Measurements from ENCODE around the gene CYS1. TPM values are rescaled to one million over a fixed set of nuclear protein-coding genes. Genes with fewer than 3 reads are reported as not detected.

Gene CYS1
- total and polyA plus RNA-seq, 2 of the 13 experiments (the other 11 are each of a cell fraction or from before 2014, with no cell fraction given), result 0.04 TPM; not detected in 1

DNA sequence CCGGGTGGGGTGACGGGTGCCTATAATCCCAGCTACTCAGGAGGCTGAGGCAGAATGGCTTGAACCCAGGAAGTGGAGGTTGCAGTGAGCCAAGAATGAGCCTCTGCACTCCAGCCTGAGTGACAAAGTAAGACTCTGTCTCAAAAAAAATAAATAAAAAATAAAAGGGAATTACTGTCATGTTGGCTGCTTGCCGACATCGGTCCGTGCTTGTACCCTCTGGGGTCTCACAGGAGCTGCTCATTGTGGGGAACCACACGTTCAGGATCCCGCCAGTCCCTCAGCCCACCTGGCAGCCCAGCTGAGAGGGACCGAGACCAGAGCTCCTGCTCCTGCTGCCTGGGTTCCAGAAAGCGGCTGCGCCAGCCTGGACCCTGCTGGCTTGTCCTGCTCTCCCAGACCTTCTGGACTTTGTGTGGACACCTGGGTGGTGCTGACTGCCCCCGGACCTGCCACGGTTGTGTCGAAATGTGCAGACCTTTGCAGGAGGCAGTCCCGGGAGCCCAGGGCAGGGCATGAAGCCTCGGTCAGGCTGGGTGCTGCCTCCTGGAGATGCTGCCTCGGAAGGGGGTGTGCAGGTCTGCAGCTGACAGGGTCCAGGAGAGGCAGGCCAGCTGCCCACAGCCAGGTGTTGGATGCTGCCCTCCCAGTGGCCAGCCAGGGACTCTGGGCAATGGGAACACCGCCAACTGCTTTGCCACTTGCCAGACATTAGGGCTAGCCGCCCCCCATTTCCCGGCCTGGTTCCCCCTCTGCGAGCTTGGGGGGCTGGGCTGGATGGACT, 20.5 kb downstream of the CYS1 start (continued):
- no peak for TF ChIP-seq ZC3H13 (CRISPR knock-in tag; IDR thresholded peaks at IDR 0.05)

DNA sequence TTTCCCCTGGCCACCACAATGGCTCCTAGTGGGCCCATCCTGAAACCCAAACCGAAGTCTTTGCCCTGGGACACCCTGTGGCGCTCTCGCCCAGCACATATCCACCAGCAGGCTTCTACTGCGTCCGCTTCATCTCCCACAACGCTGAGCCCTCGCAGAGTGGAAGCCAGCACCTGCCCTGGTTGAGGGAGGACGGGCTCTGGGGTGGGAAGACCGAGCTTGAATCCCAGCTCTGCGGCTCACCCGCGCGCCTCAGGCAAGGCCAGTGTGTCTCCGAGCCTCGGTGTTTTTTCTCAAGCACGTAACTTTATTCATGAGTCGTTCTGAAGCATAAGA, 21.2 kb downstream of the CYS1 start:
- Histone ChIP-seq H3K4me1 (ENCODE audit: insufficient read depth, low read length) (peaks cover 40% of the 10 kb centered on the region), H3K27me3 (ENCODE audit: control insufficient read depth in 1 of 2, insufficient read depth in 2 of 2, low read length in 2 of 2) (peaks cover 8 to 31% of the 10 kb centered on the region in 2 experiments; a peak in 3 of 5 replicates), H3K79me2 (ENCODE audit: insufficient read depth, low read length) (no peaks in the 10 kb centered on the region), H3K4me2 (ENCODE audit: low read depth, low read length) (no peak overlapping the region), H3K4me3 (replicated peaks in 1 of 3; ENCODE audit: insufficient read depth in 1 of 3, low read depth in 2 of 3, low read length in 3 of 3) (no peak overlapping the region), H3K27ac (ENCODE audit: extremely low read length, insufficient read depth, low read length) (no peak overlapping the region), H4K20me1 (ENCODE audit: insufficient read depth, low read length) (no peaks in the 10 kb centered on the region), H3K9me3 (ENCODE audit: low read length) (no peaks in the 10 kb centered on the region), H3K9ac (ENCODE audit: insufficient read depth, low read depth, low read length) (no peak overlapping the region), H3K36me3 (replicated peaks in 1 of 2; ENCODE audit: control insufficient read depth in 1 of 2, insufficient read depth in 2 of 2, low read length in 2 of 2) (no peaks in the 10 kb centered on the region; a peak in 2 of 5 replicates), H2AFZ (ENCODE audit: low read length) (no peak overlapping the region)
- in situ Hi-C loops (cut with HindIII; ENCODE audit: extremely low pct_ligation_motif_present, low pct_unique_long_range_greater_than_20kb), result no loop called here
- ATAC-seq (0 out of 3 replicates have a peak, but pooled peaks have one; percentile 1), DNase-seq (ENCODE audit: low spot score) (no peak), FAIRE-seq (no peak)
- TF ChIP-seq MBNL3 (CRISPR knock-in tag; conservative IDR thresholded peaks at IDR 0.05) (no peak), ZNF670 (CRISPR knock-in tag; IDR thresholded peaks at IDR 0.05; ENCODE audit: borderline replicate concordance) (no peak), ZNF484 (CRISPR knock-in tag; IDR thresholded peaks at IDR 0.05; ENCODE audit: borderline replicate concordance, low read depth) (no peak), ZNF615 (CRISPR knock-in tag; IDR thresholded peaks at IDR 0.05; ENCODE audit: borderline replicate concordance) (no peak), EHMT2 (IDR thresholded peaks at IDR 0.05; ENCODE audit: borderline replicate concordance, low read depth, low read length) (no peak), ZNF382 (CRISPR knock-in tag; IDR thresholded peaks at IDR 0.05; ENCODE audit: borderline replicate concordance) (no peak), KDM6A (CRISPR knock-in tag; IDR thresholded peaks at IDR 0.05; ENCODE audit: low read depth) (no peak), ZBTB21 (CRISPR knock-in tag; IDR thresholded peaks at IDR 0.05) (no peak), MYNN (CRISPR knock-in tag; IDR thresholded peaks at IDR 0.05; ENCODE audit: low read depth) (no peak), IRX3 (CRISPR knock-in tag; IDR thresholded peaks at IDR 0.05; ENCODE audit: borderline replicate concordance, low read depth) (no peak), ZNF337 (CRISPR knock-in tag; IDR thresholded peaks at IDR 0.05; ENCODE audit: borderline replicate concordance, low read depth) (no peak)
- TF ChIP-seq, protein P1, sequence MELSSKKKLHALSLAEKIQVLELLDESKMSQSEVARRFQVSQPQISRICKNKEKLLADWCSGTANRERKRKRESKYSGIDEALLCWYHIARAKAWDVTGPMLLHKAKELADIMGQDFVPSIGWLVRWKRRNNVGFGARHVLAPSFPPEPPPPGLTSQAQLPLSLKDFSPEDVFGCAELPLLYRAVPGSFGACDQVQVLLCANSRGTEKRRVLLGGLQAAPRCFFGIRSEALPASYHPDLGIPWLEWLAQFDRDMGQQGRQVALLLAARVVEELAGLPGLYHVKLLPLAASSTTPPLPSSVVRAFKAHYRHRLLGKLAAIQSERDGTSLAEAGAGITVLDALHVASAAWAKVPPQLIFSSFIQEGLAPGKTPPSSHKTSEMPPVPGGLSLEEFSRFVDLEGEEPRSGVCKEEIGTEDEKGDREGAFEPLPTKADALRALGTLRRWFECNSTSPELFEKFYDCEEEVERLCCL (CRISPR knock-in tag; IDR thresholded peaks at IDR 0.05; ENCODE audit: borderline replicate concordance), result no peak
- TF ChIP-seq, protein P2, sequence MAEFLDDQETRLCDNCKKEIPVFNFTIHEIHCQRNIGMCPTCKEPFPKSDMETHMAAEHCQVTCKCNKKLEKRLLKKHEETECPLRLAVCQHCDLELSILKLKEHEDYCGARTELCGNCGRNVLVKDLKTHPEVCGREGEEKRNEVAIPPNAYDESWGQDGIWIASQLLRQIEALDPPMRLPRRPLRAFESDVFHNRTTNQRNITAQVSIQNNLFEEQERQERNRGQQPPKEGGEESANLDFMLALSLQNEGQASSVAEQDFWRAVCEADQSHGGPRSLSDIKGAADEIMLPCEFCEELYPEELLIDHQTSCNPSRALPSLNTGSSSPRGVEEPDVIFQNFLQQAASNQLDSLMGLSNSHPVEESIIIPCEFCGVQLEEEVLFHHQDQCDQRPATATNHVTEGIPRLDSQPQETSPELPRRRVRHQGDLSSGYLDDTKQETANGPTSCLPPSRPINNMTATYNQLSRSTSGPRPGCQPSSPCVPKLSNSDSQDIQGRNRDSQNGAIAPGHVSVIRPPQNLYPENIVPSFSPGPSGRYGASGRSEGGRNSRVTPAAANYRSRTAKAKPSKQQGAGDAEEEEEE (CRISPR knock-in tag; IDR thresholded peaks at IDR 0.05; ENCODE audit: borderline replicate concordance), result no peak
- intact Hi-C loops (cut with micrococcal nuclease; ENCODE audit: unreplicated experiment), result no loop called here
- WGBS (ENCODE audit: low lambda C conversion rate), result 75% methylated on average over 17 of the region's 17 CpGs
- ChIA-PET CTCF (ENCODE audit: low intra/inter-chr PET ratio, low total read pairs) (no interaction called here), POLR2A (interaction anchor here (2.0 kb wide), 1 partner anchor 13 kb away, joined by 6 read pairs; no protein-coding TSS in a partner anchor)
- BruUV-seq (replicated peaks), result no TSS peak

Measured in HepG2 (cell line).